Neutrophil (primary cell): ENCODE measurements around the gene GALNTL6.

Experiments
- H3K27ac ChIP-seq: fragments of 200-600 bp; sonication (generic); 2 replicates; pipeline ENCODE4 v1.5.1; 2016; ENCODE audit warnings: mild to moderate bottlenecking, moderate library complexity
- H3K27me3 ChIP-seq: fragments of 200-600 bp; sonication (generic); 2 replicates; pipeline ENCODE4 v1.6.0; 2016; ENCODE audit warnings: mild to moderate bottlenecking
- H3K36me3 ChIP-seq: fragments of 200-600 bp; sonication (generic); 2 replicates; pipeline ENCODE4 v1.5.1; 2017
- H3K4me1 ChIP-seq, 2 experiments: fragments of 200-600 bp in 1 of 2; sonication (generic) in 1 of 2; 1 replicate in 1 of 2; 2 replicates in 1 of 2; pipeline versions ENCODE4 v1.5.1 to v1.6.1; 2013 to 2016; ENCODE audit warnings: low read depth in 1 of 2, low read length in 1 of 2, mild to moderate bottlenecking in 1 of 2, moderate library complexity in 1 of 2; ENCODE audit not compliant: control insufficient read depth in 1 of 2, insufficient read depth in 1 of 2
- H3K4me3 ChIP-seq, 2 experiments: fragments of 200-600 bp in 1 of 2; sonication (generic) in 1 of 2; 1 replicate in 1 of 2; 2 replicates in 1 of 2; pipeline ENCODE4 v1.5.1; 2013 to 2016; ENCODE audit warnings: low read depth in 1 of 2, low read length in 1 of 2, mild to moderate bottlenecking in 1 of 2, moderate library complexity in 1 of 2
- H3K9me3 ChIP-seq: fragments of 200-600 bp; sonication (generic); 2 replicates; pipeline ENCODE4 v1.5.1; 2016
- CTCF ChIP-seq: fragments of 200-600 bp; sonication (generic); IDR thresholded peaks from 2 replicates; pipeline ENCODE4 v1.5.1; 2016; ENCODE audit warnings: antibody characterized with exemption

The GALNTL6 gene

GRCh38 chr4:172785613-172786012 lies 972.4 kb downstream of the GALNTL6 start:
- H3K9me3 ChIP-seq = no peaks in the 10 kb centered on the region
- TF ChIP-seq CTCF = no peak
- H3K4me1 ChIP-seq = peaks cover 28 to 47% of the 10 kb centered on the region in 2 experiments
- peak overlapping the region in 1 of 2 experiments; percentile 19 for H3K4me3 ChIP-seq
- no peaks in the 10 kb centered on the region for H3K36me3 ChIP-seq
- peak overlapping the region; percentile 80 for H3K27ac ChIP-seq
- H3K27me3 ChIP-seq = no peaks in the 10 kb centered on the region

GRCh38 chr4:172786039-172786792 lies 973.0 kb downstream of the GALNTL6 start:
- Histone ChIP-seq H3K4me3 (peak overlapping the region in 1 of 2 experiments; percentile 19), H3K4me1 (peaks cover 23 to 41% of the 10 kb centered on the region in 2 experiments), H3K27me3 (no peaks in the 10 kb centered on the region), H3K36me3 (no peaks in the 10 kb centered on the region), H3K27ac (peak overlapping the region; percentile 80), H3K9me3 (no peaks in the 10 kb centered on the region)
- no peak for TF ChIP-seq CTCF

- no peak for TF ChIP-seq CTCF
- Histone ChIP-seq H3K27me3 (no peaks in the 10 kb centered on the region), H3K4me1 (peaks cover 23 to 37% of the 10 kb centered on the region in 2 experiments), H3K27ac (peak overlapping the region; percentile 80), H3K9me3 (no peaks in the 10 kb centered on the region), H3K36me3 (no peaks in the 10 kb centered on the region), H3K4me3 (peak overlapping the region in 1 of 2 experiments; percentile 33)
These were observed 973.9 kb downstream of the GALNTL6 start for GRCh38 chr4:172787111-172787510.

GRCh38 chr4:172791841-172792240 lies 978.6 kb downstream of the GALNTL6 start:
- no peak for TF ChIP-seq CTCF
- Histone ChIP-seq H3K27ac (no peak overlapping the region), H3K27me3 (no peaks in the 10 kb centered on the region), H3K9me3 (no peaks in the 10 kb centered on the region), H3K36me3 (no peaks in the 10 kb centered on the region), H3K4me3 (no peak overlapping the region), H3K4me1 (peaks cover 9 to 13% of the 10 kb centered on the region in 2 experiments)

- Histone ChIP-seq H3K27me3 (no peaks in the 10 kb centered on the region), H3K4me1 (no peaks in the 10 kb centered on the region), H3K27ac (no peak overlapping the region), H3K4me3 (no peak overlapping the region), H3K9me3 (no peaks in the 10 kb centered on the region), H3K36me3 (no peaks in the 10 kb centered on the region)
- no peak for TF ChIP-seq CTCF
These were observed 980.5 kb downstream of the GALNTL6 start for GRCh38 chr4:172793565-172794306.
